Activated CD8-positive, alpha-beta memory T cell treated with anti-CD3 and anti-CD28 coated beads, Interleukin-2, amount 50 U/mL, for 1 hour (primary cell): ENCODE data around the gene SIT1.
"Not testable (repeated sequence)": the region's sequence is repeated elsewhere in the genome, so short reads cannot be mapped to it uniquely, and the experiment has no call there.

Source experiments
- DNase-seq: peaks from one replicate; pipeline ENCODE4 v3.0.0-alpha.2; 2020; ENCODE audit errors: extremely low read depth

Gene SIT1

DNA sequence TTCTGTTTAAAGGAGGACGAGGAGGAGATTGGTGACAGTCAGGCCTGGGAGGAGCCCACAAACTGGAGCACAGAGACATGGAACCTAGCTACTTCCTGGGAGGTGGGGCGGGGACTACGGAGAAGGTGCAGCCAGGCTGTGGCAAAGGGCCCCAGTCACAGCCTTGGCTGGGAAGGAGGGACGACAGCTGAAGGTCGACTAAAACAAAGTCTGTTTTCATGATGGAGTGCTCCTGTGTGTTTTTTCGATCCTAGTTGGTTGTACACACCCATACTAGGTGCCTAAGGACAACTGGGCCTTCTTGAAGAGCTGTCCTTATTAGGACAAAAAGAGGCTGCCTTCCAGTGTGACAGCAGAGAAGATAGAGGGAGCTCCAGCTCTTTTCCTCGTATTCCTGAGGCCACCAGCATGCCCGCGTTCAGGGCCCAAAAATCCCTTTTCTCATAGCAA, 10.3 kb upstream of the SIT1 start:
- no peak for DNase-seq

- DNase-seq = no peak
These were observed 8.6 kb upstream of the SIT1 start for GRCh38 chr9:35659340-35659739.

DNA sequence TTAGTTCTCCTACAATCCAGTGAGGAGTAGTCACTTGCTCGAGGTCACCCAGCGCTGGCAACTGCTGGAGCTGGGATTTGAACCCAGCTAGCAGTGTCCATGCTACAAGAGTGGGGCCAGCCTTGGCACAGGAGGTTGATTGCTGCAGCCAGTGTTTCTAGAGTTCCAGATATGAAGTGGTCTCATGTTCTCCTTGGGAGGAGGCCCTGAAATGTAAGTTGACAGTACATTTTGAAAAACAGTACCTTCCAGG, 8.2 kb upstream of the SIT1 start:
- DNase-seq = no peak

- DNase-seq = peak; percentile 66
These were observed 7.6 kb upstream of the SIT1 start, which contains the start of gene CCDC107 for GRCh38 chr9:35658137-35658967. TSS of gene CCDC107 (plus strand) at chr9:35658292. CDS start at chr9:35658380, 88 bp downstream.

- DNase-seq = peak; percentile 79
These were observed 6.9 kb upstream of the SIT1 start, which contains the start of gene RMRP for GRCh38 chr9:35657546-35658136. TSS of gene RMRP (minus strand) at chr9:35658019.

- DNase-seq = no peak
These were observed 6.3 kb upstream of the SIT1 start for GRCh38 chr9:35656831-35657545.

DNA sequence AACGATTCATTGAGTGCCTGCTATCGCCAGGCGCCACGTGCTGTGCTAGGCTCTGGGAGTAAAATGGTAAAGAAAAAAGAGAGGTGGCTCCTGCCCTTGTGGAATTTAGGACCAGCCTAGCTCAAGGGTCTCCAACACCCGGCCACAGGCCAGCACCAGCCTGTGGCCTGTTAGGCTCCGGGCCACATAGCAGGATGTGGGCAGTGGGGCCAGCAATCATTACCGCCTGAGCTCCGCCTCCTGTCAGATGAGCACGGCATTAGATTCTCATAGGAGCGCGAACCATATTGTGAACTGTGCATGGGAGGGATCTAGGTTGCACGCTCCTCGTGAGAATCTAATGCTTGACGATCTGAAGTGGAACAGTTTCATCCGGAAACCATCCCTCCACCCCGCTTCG, 5.6 kb upstream of the SIT1 start:
- no peak for DNase-seq

DNA sequence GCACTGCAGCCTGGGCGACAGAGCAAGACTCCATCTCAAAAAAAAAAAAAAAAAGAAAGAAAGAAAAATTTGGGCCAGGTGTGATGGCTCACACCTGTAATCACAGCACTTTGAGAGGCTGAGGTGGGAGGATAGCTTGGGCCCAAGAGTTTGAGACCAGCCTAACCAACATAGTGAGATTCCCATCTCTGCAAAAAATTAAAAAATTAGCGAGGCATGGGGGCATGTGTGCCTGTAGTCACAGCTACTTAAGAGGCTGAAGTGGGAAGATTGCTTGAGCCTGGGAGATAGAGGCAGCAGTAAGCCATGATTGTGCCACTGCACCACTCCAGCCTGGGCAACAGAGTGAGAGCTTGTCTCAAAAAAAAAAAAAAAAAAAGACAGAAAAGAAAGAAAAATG, 2.9 kb upstream of the SIT1 start:
- DNase-seq = no peak

DNA sequence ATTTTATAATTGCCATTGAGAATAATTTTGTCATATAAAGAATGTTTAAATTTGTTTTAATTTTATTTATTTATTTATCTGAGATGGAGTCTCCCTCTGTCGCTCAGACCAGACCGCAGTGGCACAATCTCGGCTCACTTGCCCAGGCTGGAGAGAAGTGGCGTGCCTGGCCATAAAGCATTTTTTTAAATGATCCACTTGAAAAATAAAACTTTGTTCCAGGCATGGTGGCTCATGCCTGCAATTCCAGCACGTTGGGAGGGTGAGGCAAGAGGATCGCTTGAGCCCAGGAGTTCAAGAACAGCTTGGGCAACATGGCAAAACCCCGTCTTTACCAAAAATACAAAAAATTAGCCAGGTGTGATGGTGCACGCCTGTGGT, 2.1 kb upstream of the SIT1 start:
- no peak for DNase-seq

- no peak for DNase-seq
These were observed 1.5 kb upstream of the SIT1 start for GRCh38 chr9:35651956-35652828.

DNA sequence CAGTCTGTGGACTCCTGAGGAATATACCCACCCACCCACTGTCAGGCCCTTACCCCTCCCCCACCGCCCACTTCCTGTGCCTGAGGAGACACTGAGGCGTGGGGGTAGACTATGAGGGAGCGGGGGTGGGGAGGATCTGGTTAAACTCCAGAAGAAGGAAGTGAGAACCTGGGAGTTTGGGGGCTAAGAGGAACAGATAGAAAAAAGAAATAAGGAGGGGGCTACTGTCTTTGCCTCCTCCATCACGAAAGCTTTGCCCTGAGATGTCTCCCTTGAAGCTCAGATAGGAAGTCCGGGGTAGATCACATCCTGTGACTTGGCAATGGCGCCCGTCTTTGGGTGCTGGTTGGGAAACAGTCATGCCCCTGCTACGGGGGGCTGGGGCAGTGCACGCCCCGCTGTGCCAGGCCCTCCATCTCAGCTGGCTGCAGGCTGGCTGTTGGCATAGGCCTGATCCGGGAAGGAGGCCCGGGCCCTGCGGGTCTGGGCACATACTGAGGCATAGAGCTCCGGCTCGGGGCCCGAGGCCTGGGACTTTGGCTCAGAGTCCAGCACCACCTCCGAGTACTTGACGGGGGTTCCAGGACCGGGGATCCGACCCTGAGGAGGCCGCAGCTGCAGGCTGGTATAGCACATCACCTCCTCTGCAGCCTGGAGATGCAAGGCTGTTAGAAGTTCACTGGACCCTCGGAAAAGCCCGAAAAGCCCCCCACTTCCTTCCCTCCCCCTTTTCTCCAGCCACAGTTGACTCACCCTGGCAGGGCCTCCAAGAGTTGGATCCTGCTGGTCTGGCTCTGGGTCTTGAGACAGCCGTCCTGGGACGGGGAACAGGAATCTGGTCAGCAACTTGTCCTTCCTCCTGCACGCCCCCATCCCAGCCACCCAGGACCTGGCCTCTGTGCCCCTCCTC, 1.0 kb downstream of the SIT1 start:
- DNase-seq = no peak

- peak; percentile 67 for DNase-seq
These were observed 4.0 kb downstream of the SIT1 start for GRCh38 chr9:35646533-35647265.

DNA sequence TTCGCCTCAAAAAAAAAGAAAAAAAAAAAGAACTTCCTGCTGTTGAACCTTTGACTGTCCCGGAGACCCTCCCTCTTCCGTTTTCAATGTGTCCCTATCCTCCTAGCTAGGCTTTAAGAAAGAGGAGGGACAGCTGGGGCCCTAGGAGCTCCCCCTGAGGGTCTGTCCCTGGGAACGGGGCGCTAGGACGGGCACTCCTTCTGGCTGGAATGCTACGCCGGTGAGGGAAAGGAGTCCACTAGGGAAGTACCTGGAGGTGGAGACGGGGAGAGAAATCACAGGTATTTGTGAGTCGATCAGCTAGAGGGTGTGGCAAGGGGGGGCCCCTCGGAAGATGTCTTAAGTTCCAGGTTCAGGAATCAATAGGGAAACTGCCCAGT, 4.6 kb downstream of the SIT1 start:
- no peak for DNase-seq

DNA sequence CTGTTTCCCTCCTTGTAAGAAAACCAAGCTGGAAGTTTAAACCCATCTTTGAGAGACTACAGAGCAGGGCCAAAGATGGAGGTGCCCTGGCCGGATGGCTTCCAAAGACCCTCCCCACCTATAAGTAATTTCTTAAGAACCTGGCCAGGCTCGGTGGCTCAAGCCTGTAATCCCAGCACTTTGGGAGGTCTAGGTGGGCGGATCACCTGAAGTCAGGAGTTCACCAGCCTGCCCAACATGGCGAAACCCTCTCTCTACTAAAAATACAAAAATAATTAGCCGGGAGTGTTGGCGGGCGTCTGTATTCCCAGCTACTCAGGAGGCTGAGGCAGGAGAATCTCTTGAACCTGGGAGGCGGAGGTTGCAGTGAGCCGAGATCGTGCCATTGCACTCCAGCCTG, 5.0 kb downstream of the SIT1 start:
- DNase-seq = not testable (repeated sequence)

- no peak for DNase-seq
These were observed 7.7 kb downstream of the SIT1 start for GRCh38 chr9:35643046-35643445.

- not testable (repeated sequence) for DNase-seq
These were observed 9.3 kb downstream of the SIT1 start for GRCh38 chr9:35641478-35641877.

DNA sequence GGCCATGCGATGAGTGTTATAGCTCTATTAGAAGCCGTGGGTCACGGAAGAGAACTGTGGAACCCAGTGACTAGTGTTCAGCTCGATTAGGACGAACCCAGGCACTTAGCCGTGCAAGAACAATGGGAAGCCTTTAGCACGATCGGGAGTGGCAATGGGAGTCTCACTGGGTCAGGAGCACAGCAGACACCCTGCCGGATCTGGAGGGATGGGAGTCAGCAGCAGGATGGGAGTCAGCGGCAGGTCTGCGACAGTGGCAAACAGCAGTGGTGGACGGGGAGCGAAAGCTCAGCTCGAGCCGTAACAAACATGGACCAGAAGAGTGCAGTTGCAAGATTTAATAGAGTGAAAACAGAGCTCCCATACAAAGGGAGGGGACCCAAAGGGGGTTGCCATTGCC, 10.3 kb downstream of the SIT1 start:
- not testable (repeated sequence) for DNase-seq

- DNase-seq = no peak
These were observed 11.1 kb downstream of the SIT1 start for GRCh38 chr9:35639631-35640030.

DNA sequence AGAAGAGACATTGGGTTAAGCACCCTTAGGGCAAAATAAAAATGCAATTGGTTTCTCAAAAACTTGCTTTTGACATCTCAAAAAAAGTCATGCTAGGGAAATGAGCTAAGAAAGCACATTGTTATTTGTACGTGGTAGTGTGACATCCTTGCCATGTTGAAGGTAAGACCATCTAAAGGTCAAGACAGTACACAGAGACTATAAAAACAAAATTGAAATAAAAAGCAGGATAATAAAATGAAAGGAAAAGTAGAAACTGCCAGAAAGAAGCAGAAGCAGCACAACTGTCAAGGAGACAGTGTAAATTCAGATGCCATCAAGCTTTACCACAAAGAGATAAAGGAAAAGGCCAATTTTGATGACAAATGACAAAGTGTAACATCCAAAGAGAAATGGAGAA, 11.5 kb downstream of the SIT1 start:
- DNase-seq = not testable (repeated sequence)

DNA sequence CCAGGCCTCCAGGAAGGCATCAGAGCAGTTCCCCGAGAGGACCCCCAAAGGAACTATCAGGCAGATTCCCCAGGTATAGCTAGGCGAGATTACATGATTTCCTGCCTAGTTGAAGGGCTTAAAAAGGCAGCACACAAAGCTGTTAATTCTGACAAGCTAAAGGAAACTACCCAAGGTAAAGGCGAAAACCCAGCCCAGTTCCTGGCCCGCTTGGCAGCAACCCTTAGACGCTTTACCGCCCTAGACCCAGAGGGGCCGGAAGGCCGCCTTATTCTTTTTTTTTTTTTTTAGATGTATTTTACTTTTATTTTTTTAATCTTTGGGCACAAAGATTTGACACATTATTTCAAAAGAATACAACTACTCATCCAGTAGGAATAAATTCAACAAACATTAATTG, 12.0 kb downstream of the SIT1 start:
- DNase-seq = not testable (repeated sequence)
